Measurements from ENCODE around the gene CHCHD4.
"Not testable (repeated sequence)": the region's sequence is repeated elsewhere in the genome, so short reads cannot be mapped to it uniquely, and the experiment has no call there.

The CHCHD4 gene

DNA sequence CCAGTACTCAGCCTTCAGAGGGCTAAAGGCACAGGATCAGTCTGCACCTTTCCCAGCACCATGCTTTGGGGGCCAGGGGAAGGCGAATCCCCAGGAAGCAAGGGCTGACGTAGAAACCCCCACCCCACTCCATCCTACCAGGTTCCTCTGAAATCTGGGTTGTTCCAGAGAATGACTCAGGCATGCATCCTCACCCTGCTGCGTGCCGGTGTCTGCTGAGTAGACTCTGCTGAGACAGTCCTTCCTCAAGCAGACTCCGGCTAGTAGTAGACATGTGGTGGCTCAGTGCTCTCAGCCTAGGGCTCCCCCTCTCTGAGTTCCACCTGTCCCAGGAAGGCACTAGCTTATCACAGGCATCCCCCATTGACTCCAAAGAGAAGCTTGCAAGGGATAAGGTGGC, 9.2 kb upstream of the CHCHD4 start:
- DNase-seq, result no peak

DNA sequence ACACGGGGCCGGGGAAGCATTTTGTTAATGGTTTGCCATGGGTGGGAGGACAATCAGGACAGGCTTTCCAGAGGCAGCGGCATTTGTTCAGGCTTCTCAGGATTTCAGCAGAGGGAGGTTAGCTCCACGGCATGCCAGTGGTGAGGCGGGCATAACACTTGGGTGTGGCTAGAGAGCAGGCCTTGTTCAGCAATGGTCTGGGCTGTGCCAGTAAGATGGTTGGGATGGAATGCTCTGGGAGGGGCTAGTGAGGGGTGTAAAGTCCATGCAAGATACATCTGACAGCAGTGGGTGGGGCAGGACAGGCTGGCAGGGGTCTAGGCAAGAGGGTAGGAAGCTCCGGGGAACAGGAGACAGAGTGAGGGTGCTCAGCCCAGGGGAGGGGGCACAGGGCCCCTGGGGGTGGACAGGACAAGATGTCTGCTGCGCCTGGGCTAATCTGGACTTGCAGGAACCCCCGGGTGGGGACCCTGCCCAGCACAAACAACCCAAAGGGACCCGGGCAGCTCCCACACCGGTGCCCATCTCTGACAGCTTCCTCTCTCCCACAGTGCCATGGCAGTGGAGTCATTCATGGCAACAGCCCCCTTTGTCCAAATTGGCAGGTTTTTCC, 8.6 kb upstream of the CHCHD4 start:
- DNase-seq, result no peak

DNA sequence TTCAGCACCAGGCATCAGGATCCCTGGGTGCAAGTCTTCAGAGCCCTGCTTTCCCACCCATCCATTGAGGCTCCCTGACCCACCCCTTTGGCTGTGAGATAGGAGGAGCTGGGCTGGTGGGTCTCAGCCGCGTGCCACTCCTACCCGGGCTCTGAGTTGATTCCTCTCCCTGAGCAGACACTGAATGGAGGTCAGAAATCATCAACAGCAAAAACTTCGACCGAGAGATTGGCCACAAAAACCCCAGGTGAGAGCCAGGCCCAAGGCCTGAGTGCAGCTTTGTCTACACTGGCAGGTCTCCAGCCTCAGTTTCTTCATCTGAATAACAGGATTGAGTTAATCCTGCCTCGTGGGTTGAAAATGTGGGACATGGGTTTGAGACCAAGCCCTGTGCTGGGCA, 8.0 kb upstream of the CHCHD4 start:
- no peak for DNase-seq

DNA sequence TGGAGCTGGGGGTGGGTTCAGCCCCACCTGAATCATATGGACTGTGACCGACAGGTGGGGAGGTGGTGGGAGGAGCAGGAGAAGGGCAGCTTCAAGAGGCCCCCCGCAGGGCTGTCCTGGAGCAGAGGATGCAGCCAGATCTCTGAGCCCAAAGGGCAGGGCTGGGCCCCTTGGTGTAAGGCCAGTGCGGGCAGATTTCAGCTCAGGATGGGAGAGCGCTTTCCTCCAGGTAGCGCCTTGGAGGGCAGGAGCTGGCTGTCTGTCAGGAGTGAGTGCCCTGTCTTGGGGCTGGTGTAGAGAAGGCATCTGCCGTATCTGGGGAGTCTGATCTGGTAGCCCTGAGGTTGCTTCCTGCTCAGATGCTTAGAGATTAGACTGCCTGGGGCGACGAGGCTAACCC, 7.5 kb upstream of the CHCHD4 start:
- DNase-seq, result no peak

DNA sequence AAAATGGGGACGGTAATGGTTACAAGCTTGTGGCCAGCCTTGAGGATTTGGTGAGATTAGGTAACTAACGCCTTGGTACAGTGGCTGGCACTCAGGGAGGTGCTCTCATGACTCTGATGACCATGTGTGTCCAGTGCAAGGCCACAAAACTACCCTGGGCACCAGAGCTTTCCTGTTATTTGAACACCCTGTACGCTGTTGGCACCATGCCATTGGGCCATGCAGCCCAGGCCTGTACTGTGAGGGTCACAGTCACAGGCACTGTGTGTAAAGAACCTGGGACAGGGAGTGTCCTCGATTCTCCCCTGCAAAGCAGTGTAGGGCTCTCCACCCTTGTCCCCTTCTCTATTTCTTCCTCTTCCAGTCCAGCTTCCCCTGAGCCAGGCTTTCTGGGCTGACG, 6.5 kb upstream of the CHCHD4 start:
- no peak for DNase-seq

DNA sequence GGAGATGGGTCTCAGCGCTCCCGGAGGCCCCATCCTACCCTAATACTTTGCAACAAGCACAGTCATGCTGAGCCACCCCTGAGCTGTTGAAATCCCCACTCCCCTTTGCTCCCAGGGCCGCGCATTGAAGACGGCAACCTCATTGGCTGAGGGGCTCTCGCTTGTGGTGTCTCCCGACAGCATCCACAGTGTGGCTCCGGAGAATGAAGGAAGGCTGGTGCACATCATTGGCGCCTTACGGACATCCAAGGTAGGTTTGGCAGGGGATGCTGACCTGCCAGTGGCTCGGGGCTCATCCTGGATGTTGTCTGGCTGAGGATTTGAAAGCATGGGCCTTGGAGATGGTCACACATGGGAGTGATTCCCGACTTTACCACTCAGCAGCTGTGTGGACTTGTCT, 6.0 kb upstream of the CHCHD4 start:
- DNase-seq, result no peak

DNA sequence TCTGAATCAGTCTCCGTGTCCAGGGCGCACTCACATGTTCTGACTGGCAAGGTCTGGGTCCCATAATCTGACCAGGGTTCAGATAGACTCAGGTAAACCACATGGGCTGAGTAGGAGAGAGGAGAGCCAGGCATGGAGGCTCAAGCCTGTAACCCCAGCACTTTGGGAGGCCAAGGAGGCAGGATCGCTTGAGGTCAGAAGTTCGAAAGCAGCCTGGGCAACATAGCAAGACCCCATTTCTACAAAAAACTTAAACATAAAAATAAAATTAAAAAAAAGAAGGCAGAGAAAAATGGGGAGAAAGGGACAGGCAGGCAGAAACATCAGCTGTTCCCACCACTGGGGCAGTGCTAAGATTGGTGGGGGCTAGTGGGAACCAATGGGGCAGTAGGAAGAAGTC, 5.6 kb upstream of the CHCHD4 start:
- no peak for DNase-seq

DNA sequence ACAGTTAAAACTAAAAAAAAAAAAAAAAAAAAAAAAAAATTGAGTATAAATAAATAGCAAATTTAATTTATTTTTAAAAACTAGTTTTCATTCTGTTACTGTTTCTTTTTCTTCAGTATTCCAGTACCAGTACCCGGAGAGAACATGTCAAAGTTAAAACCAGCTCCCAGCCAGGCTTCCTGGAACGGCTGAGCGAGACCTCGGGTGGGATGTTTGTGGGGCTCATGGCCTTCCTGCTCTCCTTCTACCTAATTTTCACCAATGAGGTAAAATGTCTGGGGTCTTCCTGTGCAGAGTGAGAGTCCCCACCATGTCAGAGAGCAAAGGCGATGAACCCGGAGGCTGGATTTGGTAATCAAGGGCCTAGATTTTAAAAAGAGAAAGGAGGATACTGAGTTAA, 4.6 kb upstream of the CHCHD4 start:
- no peak for DNase-seq

DNA sequence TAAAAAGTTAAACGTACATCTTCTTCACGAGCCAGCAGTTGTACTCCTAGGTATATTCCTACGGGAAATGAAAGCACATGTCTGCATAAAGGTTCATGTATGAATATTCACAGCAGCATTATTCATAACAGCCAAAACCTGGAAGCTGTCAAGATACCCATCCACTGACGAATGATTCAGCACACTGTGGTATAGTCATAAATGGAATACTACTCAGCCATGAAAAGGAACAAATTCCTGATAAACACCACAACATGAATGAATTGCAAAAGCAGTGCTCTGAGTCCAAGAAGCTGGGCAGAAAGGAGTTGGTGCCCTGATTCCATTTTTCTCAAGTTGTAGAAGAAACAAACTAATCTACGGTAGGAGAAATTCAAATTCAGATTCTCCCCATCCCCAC, 4.1 kb upstream of the CHCHD4 start:
- DNase-seq, result no peak

DNA sequence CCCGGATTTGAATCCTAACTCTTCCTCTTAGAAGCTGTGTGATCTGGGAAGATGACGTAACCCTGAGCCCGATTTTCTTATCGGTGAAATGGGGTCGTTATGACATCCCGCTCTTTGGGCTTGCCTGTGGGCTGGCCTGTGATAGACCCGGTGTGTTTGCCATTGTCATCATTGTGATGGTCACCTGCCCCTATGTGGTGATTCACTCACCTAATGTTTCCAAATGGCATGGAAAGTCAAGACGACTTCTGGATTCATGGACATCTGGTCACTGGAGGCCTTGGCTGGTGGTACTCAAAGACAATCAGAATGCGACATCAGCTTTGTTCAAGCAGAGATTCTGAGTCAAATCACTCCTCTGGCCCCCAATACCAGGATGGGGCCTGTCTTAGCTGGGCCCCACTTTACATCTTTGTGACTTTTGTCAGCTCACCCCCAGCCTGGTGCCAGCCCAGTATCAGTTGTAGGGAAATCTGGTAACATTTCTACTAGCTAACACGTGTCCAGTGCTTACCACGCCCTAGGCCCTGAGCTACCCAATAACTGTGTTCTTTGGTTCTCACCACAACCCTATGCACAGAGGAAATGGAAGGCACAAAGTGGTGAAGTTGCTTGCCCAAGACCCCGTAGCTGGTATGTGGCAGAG, 3.0 kb upstream of the CHCHD4 start:
- no peak for DNase-seq

DNA sequence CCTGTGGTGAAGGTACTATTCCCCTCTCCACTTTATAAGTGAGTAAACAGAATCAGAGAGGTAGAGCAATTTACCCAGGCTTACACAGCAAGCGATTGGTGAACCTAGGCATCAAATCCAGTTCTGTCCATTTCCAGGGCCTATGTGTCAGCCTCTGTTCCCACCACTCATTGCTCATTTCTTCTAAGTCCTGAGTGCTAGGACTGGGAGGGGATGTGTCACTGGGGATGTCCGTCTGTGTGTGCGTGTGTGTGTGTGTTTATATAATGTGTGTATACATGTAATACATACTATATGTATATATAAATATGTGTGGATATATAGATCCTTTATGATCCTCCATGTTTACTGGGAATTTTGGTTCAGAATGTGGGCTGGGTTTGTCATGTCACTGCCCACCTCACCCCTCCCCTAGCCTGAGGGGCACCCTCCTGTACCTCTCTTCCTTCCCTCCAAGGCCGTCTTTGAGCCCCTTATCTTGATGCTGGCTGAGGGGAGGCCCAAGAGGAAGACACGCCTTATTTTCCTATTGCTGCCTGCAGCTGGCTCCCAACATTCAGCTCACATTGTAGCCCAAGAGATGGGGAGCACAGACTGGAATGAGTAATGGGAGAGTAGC, 2.3 kb upstream of the CHCHD4 start:
- DNase-seq, result no peak

DNA sequence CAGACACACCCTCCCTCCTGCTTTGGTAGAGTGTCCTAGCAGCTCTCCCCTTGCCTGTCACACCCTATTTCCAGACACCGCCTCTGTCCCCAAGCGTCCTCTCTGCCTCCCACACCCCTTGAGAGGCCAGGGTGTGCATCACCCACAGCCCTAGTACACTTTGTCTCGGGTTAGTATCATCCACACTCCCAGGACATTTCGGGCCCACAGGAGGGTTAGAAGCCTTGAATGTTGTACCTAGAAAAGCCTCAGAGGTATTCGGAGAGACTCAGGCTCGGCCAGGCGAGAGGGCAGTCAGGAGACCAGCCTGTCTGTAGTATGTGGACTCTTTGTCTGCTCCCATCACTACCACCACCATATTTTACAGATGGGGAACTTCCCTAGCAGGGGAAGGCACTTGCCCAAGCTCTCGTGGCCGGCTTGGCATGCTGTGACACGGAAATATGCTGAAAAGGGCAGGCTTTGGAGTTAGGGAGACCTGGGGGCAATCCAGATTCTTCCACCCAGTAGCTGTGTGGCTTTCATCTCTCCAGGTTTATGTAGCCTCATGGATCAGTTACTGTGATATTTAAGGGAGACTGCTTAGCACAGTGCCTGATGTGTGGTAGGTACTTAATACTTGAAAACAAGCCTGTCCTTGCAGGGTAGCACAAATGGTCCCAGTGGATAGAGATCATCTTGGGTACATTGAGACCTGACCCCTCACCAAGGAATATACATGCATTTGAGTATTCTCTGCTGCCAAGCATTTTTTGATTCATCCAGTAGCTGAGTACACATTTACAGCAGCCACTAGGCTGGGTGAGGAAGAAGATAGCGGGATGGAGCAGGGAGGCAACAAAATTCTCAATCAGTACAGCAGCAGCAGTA, 1.6 kb upstream of the CHCHD4 start:
- no peak for DNase-seq

DNA sequence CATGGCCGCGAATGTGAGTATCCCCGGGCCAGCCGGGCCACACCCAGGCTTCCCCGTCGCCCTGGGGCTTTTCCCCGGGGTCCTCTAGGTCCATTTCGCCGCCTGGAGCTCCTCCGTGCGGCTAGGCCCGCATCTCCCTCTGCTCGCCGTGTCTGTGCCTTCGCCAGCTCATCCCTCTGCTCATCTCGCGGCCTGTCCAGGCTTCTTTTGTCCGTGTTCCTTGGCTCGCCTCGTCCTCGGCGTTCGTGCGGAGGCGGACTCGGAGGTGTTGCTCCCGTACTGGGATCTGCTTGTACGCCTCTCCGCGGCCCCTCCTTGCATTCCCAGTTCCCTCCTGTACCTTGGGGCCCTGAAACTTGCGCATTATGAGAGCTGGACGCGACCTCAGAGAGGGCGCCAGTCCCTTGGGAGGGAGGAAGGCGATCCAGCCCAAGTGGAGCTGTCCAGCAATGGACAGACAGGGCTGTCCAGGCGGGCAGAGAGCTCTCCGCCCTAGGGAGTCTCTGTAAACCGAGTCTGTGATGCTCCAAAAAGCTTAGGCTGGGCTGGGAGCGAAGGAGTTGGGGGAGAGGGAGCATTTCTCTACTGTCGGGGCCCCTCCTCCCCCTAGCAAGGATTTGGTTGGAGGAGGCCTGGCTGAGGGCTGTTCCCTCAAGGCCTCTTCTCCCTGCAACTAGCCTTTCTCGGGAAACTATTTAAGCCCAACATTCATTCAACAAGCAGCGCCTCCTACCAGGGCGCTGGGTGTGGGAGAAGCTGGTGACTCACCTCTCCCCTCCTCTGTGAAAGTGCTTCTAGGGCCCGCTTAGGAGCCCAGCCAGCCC, 735 bp upstream of the CHCHD4 start:
- peak; percentile 57 to 76 for DNase-seq

DNA sequence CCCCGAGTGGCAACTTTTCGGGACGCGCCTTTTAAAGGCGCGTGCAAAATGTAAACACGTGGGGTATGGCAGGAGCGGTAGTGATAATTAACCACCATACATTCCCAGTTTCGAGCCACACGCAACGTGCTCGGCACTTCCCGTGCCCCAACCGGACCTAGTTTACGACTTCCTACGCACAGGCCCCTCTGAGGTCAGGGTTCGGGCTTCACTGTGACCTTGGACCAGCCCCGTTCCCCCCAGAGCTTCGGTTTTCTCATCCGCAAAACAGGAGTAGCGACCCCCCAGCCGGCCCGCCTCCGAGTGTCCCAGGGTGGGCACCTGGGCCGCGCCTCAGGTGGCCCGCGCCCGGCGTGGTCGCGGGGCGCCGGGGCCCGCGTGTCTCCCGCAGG, 451 bp downstream of the CHCHD4 start:
- peak; percentile 65 to 66 for DNase-seq

DNA sequence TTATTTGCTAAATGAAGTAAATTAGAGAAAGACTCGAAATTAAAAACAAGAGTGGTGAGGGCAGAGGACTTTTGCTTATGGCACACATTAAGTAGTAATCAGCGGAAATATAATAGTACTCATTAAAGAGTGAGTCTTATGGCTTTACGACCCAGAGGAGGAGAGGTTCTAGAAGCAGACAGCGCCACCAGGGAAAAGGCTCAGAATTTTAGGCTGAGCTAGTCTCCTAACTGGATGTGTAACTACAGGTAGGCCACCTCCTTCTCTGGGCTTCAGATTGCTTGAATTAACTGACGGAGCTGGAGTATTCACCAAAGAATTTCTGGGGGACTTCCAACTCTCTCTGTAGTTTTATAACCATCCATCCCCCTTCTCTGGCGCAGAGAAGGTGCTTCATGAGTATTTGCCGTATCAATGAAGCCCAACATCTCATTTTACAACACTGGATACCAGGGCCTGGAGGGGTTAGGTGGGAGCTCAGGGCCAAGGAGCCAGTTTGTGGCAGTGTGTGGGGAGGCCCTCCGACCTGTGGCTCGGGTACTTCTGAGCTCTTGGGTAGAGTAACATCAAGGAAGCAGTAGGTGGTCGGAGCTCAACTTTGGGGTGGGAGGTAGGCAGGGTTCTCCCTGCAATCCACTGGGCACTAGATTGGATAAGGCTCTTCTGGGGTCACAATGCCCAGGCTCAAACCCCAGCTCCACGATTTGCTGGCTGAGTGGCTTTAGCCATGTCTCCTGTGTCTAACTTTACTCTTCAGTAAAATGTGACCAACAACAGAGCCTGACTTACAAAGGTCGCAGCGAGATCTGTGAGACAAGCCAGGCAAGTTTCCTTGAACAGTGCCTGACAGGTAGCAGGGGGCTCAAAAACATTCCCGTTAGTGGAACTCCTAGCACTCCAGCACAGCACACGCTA, 1.1 kb downstream of the CHCHD4 start:
- DNase-seq, result no peak

DNA sequence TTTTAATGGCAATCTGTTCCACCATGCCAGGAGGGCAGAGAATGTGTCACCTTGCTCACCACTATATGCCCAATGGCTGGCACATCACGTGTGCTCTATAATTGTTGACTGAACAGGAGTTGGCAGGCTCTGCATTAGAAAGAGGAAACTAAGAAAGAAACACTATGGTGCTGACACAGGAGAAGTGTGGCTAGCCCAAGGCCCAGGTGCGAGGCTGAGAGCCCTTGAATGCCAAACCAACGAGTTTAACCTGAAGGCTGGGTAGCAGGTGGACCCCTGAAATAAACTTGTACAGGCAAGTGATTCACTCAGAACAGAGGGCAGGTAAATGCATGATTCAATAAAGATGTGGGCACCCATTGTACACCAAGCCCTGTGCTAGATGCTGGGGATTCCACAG, 2.4 kb downstream of the CHCHD4 start:
- DNase-seq, result no peak

DNA sequence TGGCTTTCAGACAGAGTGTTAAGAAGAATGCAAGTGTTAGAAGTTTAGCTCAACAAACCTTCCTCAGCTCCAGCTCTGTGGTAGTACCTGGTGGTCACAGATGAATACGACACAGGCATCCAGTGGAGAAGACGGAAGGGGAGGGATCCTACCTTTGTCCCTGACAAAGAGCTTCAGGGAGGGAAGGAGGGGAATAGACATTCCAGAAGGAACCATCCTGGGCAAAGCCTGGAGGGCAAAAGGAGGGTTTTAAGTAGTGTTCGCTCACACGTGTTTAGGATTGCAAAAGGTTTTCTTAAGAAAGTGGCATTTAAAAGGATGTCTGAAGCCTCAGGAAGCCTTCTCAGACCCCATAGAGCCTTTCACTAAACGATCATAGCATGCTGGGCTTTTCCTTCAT, 2.8 kb downstream of the CHCHD4 start:
- no peak for DNase-seq

DNA sequence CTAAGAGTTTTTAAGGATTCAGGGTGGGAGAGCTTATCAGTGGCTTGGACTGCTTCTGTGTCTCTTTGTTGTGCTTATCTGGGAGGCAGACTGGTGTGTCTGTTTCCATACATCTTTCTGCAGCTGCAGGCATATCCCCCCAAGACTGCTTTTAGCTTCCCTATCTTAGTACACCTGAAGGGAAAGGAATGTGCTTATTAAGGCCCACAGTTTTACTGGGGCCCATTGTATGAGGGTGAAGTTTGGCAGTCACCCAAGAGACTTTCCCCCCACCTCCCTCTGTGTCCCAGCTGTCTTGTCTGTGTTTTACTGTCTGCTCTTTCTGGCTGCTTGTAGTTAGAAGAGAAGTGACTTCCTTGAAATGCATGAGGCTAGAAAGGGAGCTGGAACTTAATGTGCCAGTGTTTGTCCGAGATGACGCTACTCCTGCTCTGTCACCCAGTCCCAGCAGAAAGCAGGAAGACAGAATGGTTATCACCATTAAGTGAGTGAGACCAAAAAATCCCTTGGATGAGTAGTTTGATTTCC, 3.7 kb downstream of the CHCHD4 start:
- DNase-seq, result not testable (repeated sequence)

DNA sequence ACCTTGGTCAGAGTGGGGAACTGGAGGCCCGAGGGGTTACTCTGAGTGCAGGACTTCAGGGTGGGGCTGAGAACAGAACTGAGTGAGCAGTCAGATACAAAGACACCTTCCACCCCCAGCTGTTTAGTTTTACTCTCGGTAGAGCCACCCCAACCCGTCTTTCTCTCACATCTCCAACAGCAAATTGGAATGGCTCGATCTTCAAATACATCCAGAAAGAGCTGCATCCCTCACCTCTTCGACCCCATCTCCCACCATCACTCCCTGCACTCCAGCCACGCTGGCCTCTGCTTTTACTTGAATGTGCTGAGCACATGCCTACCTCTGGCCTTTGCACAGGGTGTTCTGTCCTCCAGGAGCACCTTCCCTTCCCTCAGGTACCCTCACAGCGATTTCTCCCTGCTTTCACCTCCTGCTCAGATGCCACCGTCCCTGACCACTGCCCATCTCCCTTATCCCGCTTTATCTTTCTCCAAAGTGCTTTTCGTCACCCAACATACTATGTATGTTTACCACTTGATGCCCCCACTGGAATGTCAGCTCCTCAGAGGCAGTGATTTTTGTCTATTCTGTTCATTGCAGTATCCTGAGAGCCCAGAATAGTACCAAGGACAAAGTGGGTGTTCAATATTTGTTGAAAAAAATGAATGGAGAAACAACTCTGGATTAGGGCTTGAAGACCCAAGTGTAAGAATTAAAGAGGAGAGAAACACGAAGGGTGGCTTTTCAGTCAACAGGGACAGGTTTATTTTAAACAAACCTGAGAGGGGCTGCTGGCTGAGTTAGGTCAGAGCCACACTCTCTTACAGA, 4.4 kb downstream of the CHCHD4 start:
- no peak for DNase-seq

DNA sequence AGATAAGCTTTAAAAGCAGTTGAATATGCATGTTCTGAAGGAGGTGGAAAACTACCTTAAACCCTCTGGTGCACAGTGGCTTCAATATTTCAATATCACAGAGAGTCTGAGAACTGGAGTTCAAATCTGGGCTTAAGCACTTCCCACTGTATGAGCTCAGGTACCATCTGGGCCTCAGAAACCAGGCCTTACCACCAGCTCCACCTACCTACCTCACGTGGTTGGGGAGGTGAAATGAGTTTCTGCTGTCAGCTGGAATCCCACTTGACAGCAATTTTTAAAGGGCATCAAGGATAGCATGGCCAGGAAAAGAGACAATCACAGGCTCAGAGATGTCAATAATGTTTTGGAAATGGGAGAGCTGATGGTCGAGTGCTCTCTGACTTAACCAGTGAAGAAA, 5.0 kb downstream of the CHCHD4 start:
- DNase-seq, result no peak

Data from stimulated activated CD4-positive, alpha-beta T cell treated with anti-CD3 and anti-CD28 coated beads, Interleukin-4, amount 100 ng/mL, for 4 hours (primary cell).